Vagina (tissue), 2 donors: ENCODE measurements around the gene ST6GAL2. TPM values are rescaled to one million over a fixed set of nuclear protein-coding genes. Genes with fewer than 3 reads are reported as not detected.

ENCODE experiments used
- DNase-seq, 2 donors: peaks; one replicate each; pipeline ENCODE4 v3.0.0-alpha.2; 2017; ENCODE audit errors: extremely low spot score in 2 of 2
- H3K27ac ChIP-seq: fragments of 200-600 bp; sonication (generic); one replicate; pipeline ENCODE4 v1.5.1; 2019
- H3K27me3 ChIP-seq: fragments of 200-600 bp; sonication (generic); one replicate; pipeline ENCODE4 v1.5.1; 2019
- H3K36me3 ChIP-seq, 2 donors: fragments of 200-600 bp; sonication (generic); one replicate each; pipeline ENCODE4 v1.5.1; 2017 to 2019
- H3K4me1 ChIP-seq: fragments of 200-600 bp; sonication (generic); one replicate; pipeline ENCODE4 v1.5.1; 2019
- H3K4me3 ChIP-seq, 2 donors: fragments of 200-600 bp; sonication (generic); 1 replicate in 1 of 2; 2 replicates in 1 of 2; pipeline ENCODE4 v1.5.1; 2016 to 2019
- H3K9me3 ChIP-seq: fragments of 200-600 bp; sonication (generic); one replicate; pipeline ENCODE4 v1.5.1; 2019
- POLR2A ChIP-seq, 2 donors: fragments of 450-650 bp; IDR thresholded peaks; one replicate each; pipeline ENCODE4 v1.6.1; 2017; ENCODE audit warnings: antibody characterized with exemption in 2 of 2, mild to moderate bottlenecking in 2 of 2, moderate library complexity in 2 of 2
- POLR2AphosphoS5 ChIP-seq, 2 donors: sonication (generic); formaldehyde crosslinking; IDR thresholded peaks; one replicate each; pipeline ENCODE4 v1.9.0; 2017; ENCODE audit warnings: antibody characterized with exemption in 2 of 2, mild to moderate bottlenecking in 2 of 2, low read depth in 1 of 2; ENCODE audit not compliant: insufficient read depth in 1 of 2
- intact Hi-C: fragments of 100-400 bp; cut with DNase I; formaldehyde crosslinking; loops from one replicate; pipeline ENCODE4 v1.15.1; 2023
- total RNA-seq: library from RNA; depleted of rRNA; stranded (reverse); fragments of >200 nt; gene quantifications from one replicate; pipeline ENCODE4 v1.2.3, GENCODE V29; 2016
- TF ChIP-seq, protein P1 (sequence below), 3 experiments: fragments of 450-650 bp in 2 of 3; fragments of 200-600 bp in 1 of 3; sonication (generic) in 1 of 3; IDR thresholded peaks; one replicate each; pipeline ENCODE4 v1.5.1; 2017 to 2019; ENCODE audit warnings: antibody characterized with exemption in 3 of 3, mild to moderate bottlenecking in 2 of 3, moderate library complexity in 2 of 3

Gene ST6GAL2
- total RNA-seq, 1 donor from 2014 or later, result 2.9 TPM

- Histone ChIP-seq H3K36me3 (no peaks in the 10 kb centered on the region), H3K27ac (no peak overlapping the region), H3K4me1 (no peaks in the 10 kb centered on the region), H3K9me3 (no peaks in the 10 kb centered on the region), H3K4me3 (no peak overlapping the region), H3K27me3 (no peaks in the 10 kb centered on the region)
- TF ChIP-seq POLR2AphosphoS5 (IDR thresholded peaks at IDR 0.05; ENCODE audit: insufficient read depth in 1 of 2, low read depth in 1 of 2) (no peak), POLR2A (IDR thresholded peaks at IDR 0.05) (no peak)
- TF ChIP-seq, protein P1, sequence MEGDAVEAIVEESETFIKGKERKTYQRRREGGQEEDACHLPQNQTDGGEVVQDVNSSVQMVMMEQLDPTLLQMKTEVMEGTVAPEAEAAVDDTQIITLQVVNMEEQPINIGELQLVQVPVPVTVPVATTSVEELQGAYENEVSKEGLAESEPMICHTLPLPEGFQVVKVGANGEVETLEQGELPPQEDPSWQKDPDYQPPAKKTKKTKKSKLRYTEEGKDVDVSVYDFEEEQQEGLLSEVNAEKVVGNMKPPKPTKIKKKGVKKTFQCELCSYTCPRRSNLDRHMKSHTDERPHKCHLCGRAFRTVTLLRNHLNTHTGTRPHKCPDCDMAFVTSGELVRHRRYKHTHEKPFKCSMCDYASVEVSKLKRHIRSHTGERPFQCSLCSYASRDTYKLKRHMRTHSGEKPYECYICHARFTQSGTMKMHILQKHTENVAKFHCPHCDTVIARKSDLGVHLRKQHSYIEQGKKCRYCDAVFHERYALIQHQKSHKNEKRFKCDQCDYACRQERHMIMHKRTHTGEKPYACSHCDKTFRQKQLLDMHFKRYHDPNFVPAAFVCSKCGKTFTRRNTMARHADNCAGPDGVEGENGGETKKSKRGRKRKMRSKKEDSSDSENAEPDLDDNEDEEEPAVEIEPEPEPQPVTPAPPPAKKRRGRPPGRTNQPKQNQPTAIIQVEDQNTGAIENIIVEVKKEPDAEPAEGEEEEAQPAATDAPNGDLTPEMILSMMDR (IDR thresholded peaks at IDR 0.05), result no peak
- intact Hi-C loops, result no loop called here
- peak in 1 of 2 donors; percentile 20 for DNase-seq
These were observed 45.9 kb downstream of the ST6GAL2 start for GRCh38 chr2:106839849-106840595.

GRCh38 chr2:106833256-106833655 is 52.7 kb downstream of the ST6GAL2 start:
- intact Hi-C loops, result no loop called here
- H3K4me3 ChIP-seq, result no peak overlapping the region
- no peaks in the 10 kb centered on the region for H3K36me3 ChIP-seq
- no peak for DNase-seq
- no peak overlapping the region for H3K27ac ChIP-seq
- no peaks in the 10 kb centered on the region for H3K27me3 ChIP-seq
- no peaks in the 10 kb centered on the region for H3K9me3 ChIP-seq
- H3K4me1 ChIP-seq, result no peaks in the 10 kb centered on the region
- TF ChIP-seq, protein P1 (IDR thresholded peaks at IDR 0.05), result no peak
- TF ChIP-seq POLR2AphosphoS5 (IDR thresholded peaks at IDR 0.05; ENCODE audit: insufficient read depth in 1 of 2, low read depth in 1 of 2) (no peak), POLR2A (IDR thresholded peaks at IDR 0.05) (no peak)

DNA sequence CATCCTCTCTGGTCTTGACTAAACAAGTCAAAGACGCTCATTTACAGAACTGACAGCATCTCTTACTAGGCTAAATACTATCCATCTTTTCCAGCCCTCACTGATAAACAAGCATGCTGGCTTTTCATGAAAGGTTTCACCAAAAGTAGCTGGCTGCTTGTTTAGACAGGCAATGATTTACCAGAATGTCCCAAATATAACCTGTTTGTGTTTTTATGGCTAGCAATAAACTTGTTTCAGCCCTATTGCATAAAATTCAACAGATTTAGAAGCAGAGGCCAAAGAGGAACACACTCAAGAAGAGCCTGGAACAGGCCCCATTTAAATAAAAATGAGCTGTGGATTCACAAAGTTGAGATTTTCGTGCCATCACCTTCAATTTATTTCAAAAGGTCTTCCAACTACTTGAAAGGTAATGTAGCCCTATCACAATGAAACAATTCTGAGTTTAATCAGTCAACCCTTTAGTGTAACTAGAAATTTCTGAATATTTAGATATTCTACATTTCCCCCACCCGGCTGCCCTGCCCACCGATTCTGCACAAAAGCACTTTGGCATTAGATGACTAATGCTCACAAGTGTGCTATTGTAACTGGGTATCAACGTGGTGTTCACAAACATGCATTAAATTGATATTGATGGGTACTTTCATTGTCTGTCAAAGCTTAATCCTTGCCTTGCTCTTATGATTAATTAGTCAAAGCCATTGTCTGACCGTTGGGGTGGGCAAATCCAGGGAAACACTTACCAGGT is 54.0 kb downstream of the ST6GAL2 start:
- no peak for DNase-seq
- no peak for TF ChIP-seq POLR2A (IDR thresholded peaks at IDR 0.05)
- TF ChIP-seq, protein P1 (IDR thresholded peaks at IDR 0.05), result no peak
- no peak for TF ChIP-seq POLR2AphosphoS5 (IDR thresholded peaks at IDR 0.05; ENCODE audit: insufficient read depth in 1 of 2, low read depth in 1 of 2)
- Histone ChIP-seq H3K27ac (no peak overlapping the region), H3K36me3 (no peaks in the 10 kb centered on the region), H3K4me1 (no peaks in the 10 kb centered on the region), H3K4me3 (no peak overlapping the region), H3K9me3 (no peaks in the 10 kb centered on the region), H3K27me3 (no peaks in the 10 kb centered on the region)
- intact Hi-C loops, result no loop called here

- H3K4me1 ChIP-seq, result no peaks in the 10 kb centered on the region
- no peak for DNase-seq
- TF ChIP-seq, protein P1 (IDR thresholded peaks at IDR 0.05), result no peak
- no peaks in the 10 kb centered on the region for H3K9me3 ChIP-seq
- intact Hi-C loops, result no loop called here
- H3K27me3 ChIP-seq, result no peaks in the 10 kb centered on the region
- H3K36me3 ChIP-seq, result no peaks in the 10 kb centered on the region
- H3K4me3 ChIP-seq, result no peak overlapping the region
- H3K27ac ChIP-seq, result no peak overlapping the region
These were observed 54.7 kb downstream of the ST6GAL2 start for GRCh38 chr2:106831241-106831640.

DNA sequence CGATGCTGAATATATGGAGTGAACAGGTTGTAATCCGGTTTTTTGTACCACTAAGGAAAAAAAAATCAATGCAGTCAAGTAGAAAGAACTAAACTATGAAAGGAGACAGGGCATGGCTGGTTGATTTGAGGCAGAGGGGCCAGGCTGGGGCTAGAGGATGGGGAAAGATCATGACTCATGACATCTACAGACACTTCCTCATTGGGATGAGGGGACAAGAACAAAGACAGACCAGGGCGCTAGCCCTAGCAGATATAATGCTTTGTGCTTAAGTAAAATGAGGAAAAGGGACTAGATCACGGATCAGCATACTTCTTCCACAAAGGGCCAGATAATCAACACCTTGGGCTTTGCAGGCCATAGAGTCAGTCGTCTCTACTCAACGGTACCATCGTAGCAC is 55.8 kb downstream of the ST6GAL2 start:
- TF ChIP-seq POLR2AphosphoS5 (IDR thresholded peaks at IDR 0.05; ENCODE audit: insufficient read depth in 1 of 2, low read depth in 1 of 2) (no peak), POLR2A (IDR thresholded peaks at IDR 0.05) (no peak)
- TF ChIP-seq, protein P1 (IDR thresholded peaks at IDR 0.05), result no peak
- DNase-seq, result no peak
- H3K36me3 ChIP-seq, result no peaks in the 10 kb centered on the region
- H3K27me3 ChIP-seq, result no peaks in the 10 kb centered on the region
- intact Hi-C loops, result no loop called here
- H3K4me3 ChIP-seq, result no peak overlapping the region
- no peak overlapping the region for H3K27ac ChIP-seq
- H3K4me1 ChIP-seq, result no peaks in the 10 kb centered on the region
- H3K9me3 ChIP-seq, result no peaks in the 10 kb centered on the region
